C4-2B (cell line): ENCODE results near the gene IGIP.

Experiments
- CTCF ChIP-seq: fragments of 450-650 bp; conservative IDR thresholded peaks from 2 replicates; pipeline ENCODE4 v1.5.1; 2017; ENCODE audit warnings: mild to moderate bottlenecking
- ZFX ChIP-seq: fragments of 450-650 bp; IDR thresholded peaks from 2 replicates; pipeline ENCODE4 v1.6.1; 2017

GRCh38 chr5:140130949-140131733, 5.4 kb downstream of the IGIP start:
- TF ChIP-seq CTCF (no peak), ZFX (no peak)
